H1 (cell line): ENCODE measurements around the gene NKAIN4. TPM values are rescaled to one million over a fixed set of nuclear protein-coding genes. Genes with fewer than 3 reads are reported as not detected.

Experiments
- CTCF ChIA-PET: fragments of 300-600 bp; sonication (Branson Sonifier 250); formaldehyde crosslinking; loops from one replicate; lab custom pipeline; 2021; ENCODE audit not compliant: partially characterized antibody; lab: Charles Lee
- POLR2A ChIA-PET: fragments of 300-600 bp; sonication (Branson Sonifier 250); formaldehyde crosslinking; loops from one replicate; lab custom pipeline; 2021; ENCODE audit warnings: inconsistent platforms; ENCODE audit not compliant: partially characterized antibody; lab: Charles Lee
- DNase-seq, 2 experiments: peaks; one replicate each; pipeline versions ENCODE4 v3.0.0 to v3.0.0-alpha.2; 2010 to 2022; ENCODE audit warnings: low spot score in 2 of 2, low read depth in 1 of 2, mixed read lengths in 1 of 2
- FAIRE-seq: peaks from 2 replicates; lab custom pipeline; 2011; peaks lifted over from hg19 to GRCh38; lab: Jason Lieb, UNC
- H2AFZ ChIP-seq: 2 replicates; pipeline ENCODE4 v1.8.1; 2012; ENCODE audit warnings: low read length, inconsistent platforms
- H2AK5ac ChIP-seq: 2 replicates; pipeline ENCODE4 v1.6.1; 2013; ENCODE audit warnings: low read depth, low read length
- H2BK120ac ChIP-seq: replicated peaks from 2 replicates; pipeline ENCODE3; 2013; ENCODE audit warnings: low read depth, low read length, inconsistent platforms
- H2BK12ac ChIP-seq: 2 replicates; pipeline ENCODE4 v1.6.1; 2013; ENCODE audit warnings: low read depth, low read length
- H2BK15ac ChIP-seq: 2 replicates; pipeline ENCODE4 v1.6.1; 2013; ENCODE audit warnings: low read length
- H2BK20ac ChIP-seq: 2 replicates; pipeline ENCODE4 v1.6.1; 2013; ENCODE audit warnings: low read length
- H2BK5ac ChIP-seq: 2 replicates; pipeline ENCODE4 v1.6.1; 2013; ENCODE audit warnings: low read depth, low read length
- H3K14ac ChIP-seq: 2 replicates; pipeline ENCODE4 v1.6.1; 2013; ENCODE audit warnings: inconsistent platforms; ENCODE audit not compliant: insufficient read length
- H3K18ac ChIP-seq: 2 replicates; pipeline ENCODE4 v1.6.1; 2013; ENCODE audit warnings: low read length; ENCODE audit errors: extremely low read depth
- H3K23ac ChIP-seq: 2 replicates; pipeline ENCODE4 v1.6.1; 2013; ENCODE audit warnings: inconsistent platforms; ENCODE audit not compliant: insufficient read length
- H3K23me2 ChIP-seq: 2 replicates; pipeline ENCODE4 v1.6.1; 2013; ENCODE audit warnings: low read depth, low read length
- H3K27ac ChIP-seq: 2 replicates; pipeline ENCODE4 v1.6.1; 2011; ENCODE audit warnings: low read depth, low read length, inconsistent platforms
- H3K27me3 ChIP-seq, 4 experiments: replicated peaks in 1 of 4; 1 replicate in 1 of 4; 2 replicates in 3 of 4; pipeline versions ENCODE4 v1.6.1 to v1.8.1; 2011 to 2013; ENCODE audit warnings: low read length in 3 of 4, mild to moderate bottlenecking in 3 of 4, inconsistent platforms in 2 of 4, mixed read lengths in 2 of 4, moderate library complexity in 1 of 4; ENCODE audit not compliant: control insufficient read depth in 3 of 4, insufficient read depth in 3 of 4; ENCODE audit errors: extremely low read depth in 1 of 4
- H3K36me3 ChIP-seq, 4 experiments: 2 replicates each; pipeline versions ENCODE4 v1.6.1 to v1.8.1; 2011 to 2013; ENCODE audit warnings: mild to moderate bottlenecking in 4 of 4, low read length in 3 of 4, moderate library complexity in 2 of 4, control low read depth in 1 of 4, inconsistent platforms in 1 of 4; ENCODE audit not compliant: insufficient read depth in 4 of 4, control insufficient read depth in 2 of 4
- H3K4ac ChIP-seq: replicated peaks from 2 replicates; pipeline ENCODE3; 2013; ENCODE audit warnings: low read length, low read depth, mixed read lengths, inconsistent platforms; ENCODE audit not compliant: insufficient read length
- H3K4me1 ChIP-seq, 4 experiments: replicated peaks in 1 of 4; 1 replicate in 1 of 4; 2 replicates in 3 of 4; pipeline versions ENCODE4 v1.6.1 to v1.8.1; 2011 to 2013; ENCODE audit warnings: low read length in 3 of 4, inconsistent platforms in 2 of 4, mixed read lengths in 1 of 4; ENCODE audit not compliant: insufficient read depth in 4 of 4, control insufficient read depth in 3 of 4
- H3K4me2 ChIP-seq, 2 experiments: 2 replicates each; pipeline versions ENCODE4 v1.6.1 to v1.8.1; 2011 to 2013; ENCODE audit warnings: low read depth in 2 of 2, low read length in 2 of 2, control low read depth in 1 of 2, inconsistent platforms in 1 of 2, mild to moderate bottlenecking in 1 of 2; ENCODE audit not compliant: insufficient read depth in 1 of 2
- H3K4me3 ChIP-seq, 4 experiments: fragments of 200-600, 300-600 bp in 1 of 4; sonication (generic), shearing (Covaris generic), sonication (Bioruptor Twin) in 1 of 4; 2 replicates each; pipeline versions ENCODE4 v1.5.1 to v1.8.1; 2011 to 2016; ENCODE audit warnings: low read length in 4 of 4, low read depth in 3 of 4, control low read depth in 2 of 4, inconsistent platforms in 2 of 4, mild to moderate bottlenecking in 2 of 4, mixed read lengths in 1 of 4, moderate library complexity in 1 of 4; ENCODE audit not compliant: insufficient read depth in 2 of 4; ENCODE audit errors: extremely low read depth in 1 of 4
- H3K56ac ChIP-seq: replicated peaks from 2 replicates; pipeline ENCODE3; 2013; ENCODE audit warnings: low read depth, mild to moderate bottlenecking, mixed read lengths, low read length, inconsistent platforms; ENCODE audit not compliant: insufficient read length
- H3K79me1 ChIP-seq: 2 replicates; pipeline ENCODE4 v1.6.1; 2013; ENCODE audit warnings: low read depth, low read length, control low read depth
- H3K79me2 ChIP-seq, 2 experiments: 2 replicates each; pipeline versions ENCODE4 v1.6.1 to v1.8.1; 2012 to 2013; ENCODE audit warnings: low read length in 2 of 2, mild to moderate bottlenecking in 2 of 2, inconsistent platforms in 1 of 2; ENCODE audit not compliant: insufficient read depth in 2 of 2, control insufficient read depth in 1 of 2
- H3K9ac ChIP-seq, 4 experiments: replicated peaks in 1 of 4; 1 replicate in 1 of 4; 2 replicates in 3 of 4; pipeline versions ENCODE4 v1.6.1 to v1.8.1; 2011 to 2013; ENCODE audit warnings: low read depth in 3 of 4, low read length in 3 of 4, control low read depth in 2 of 4, mild to moderate bottlenecking in 2 of 4, moderate library complexity in 2 of 4, inconsistent platforms in 1 of 4; ENCODE audit errors: extremely low read depth in 1 of 4
- H3K9me3 ChIP-seq, 2 experiments: 2 replicates each; pipeline versions ENCODE4 v1.6.1 to v1.8.1; 2012 to 2013; ENCODE audit warnings: mild to moderate bottlenecking in 2 of 2, moderate library complexity in 2 of 2, control low read depth in 1 of 2, inconsistent platforms in 1 of 2, low read depth in 1 of 2, low read length in 1 of 2, mixed read lengths in 1 of 2; ENCODE audit not compliant: insufficient read depth in 2 of 2
- H4K20me1 ChIP-seq, 2 experiments: replicated peaks in 1 of 2; 2 replicates each; pipeline versions ENCODE3 to v1.8.1; 2011 to 2013; ENCODE audit warnings: inconsistent platforms in 2 of 2, low read length in 2 of 2, mild to moderate bottlenecking in 1 of 2; ENCODE audit not compliant: insufficient read depth in 2 of 2, control insufficient read depth in 1 of 2
- H4K5ac ChIP-seq: 2 replicates; pipeline ENCODE4 v1.6.1; 2013; ENCODE audit warnings: low read length, low read depth, mixed read lengths, inconsistent platforms; ENCODE audit not compliant: insufficient read length
- H4K8ac ChIP-seq: 2 replicates; pipeline ENCODE4 v1.8.0; 2013; ENCODE audit warnings: mild to moderate bottlenecking, moderate library complexity, low read length, inconsistent platforms; ENCODE audit not compliant: insufficient read depth; ENCODE audit errors: extremely low read depth
- H4K91ac ChIP-seq: replicated peaks from 2 replicates; pipeline ENCODE3; 2013; ENCODE audit warnings: low read length, mixed read lengths, inconsistent platforms; ENCODE audit not compliant: insufficient read length
- BACH1 ChIP-seq: IDR thresholded peaks from 2 replicates; pipeline ENCODE4 v1.6.1; 2012; ENCODE audit warnings: low read length, improper control_type of control experiment
- BRCA1 ChIP-seq: IDR thresholded peaks from 2 replicates; pipeline ENCODE4 v1.6.1; 2012; ENCODE audit warnings: low read depth, low read length, improper control_type of control experiment
- EGR1 ChIP-seq: IDR thresholded peaks from 2 replicates; pipeline ENCODE4 v1.6.1; 2011; ENCODE audit warnings: low read depth, low read length, borderline replicate concordance
- JUND ChIP-seq: IDR thresholded peaks from 2 replicates; pipeline ENCODE4 v1.6.1; 2011; ENCODE audit warnings: mild to moderate bottlenecking, improper control_type of control experiment, low read length
- POLR2A ChIP-seq, 2 experiments: IDR thresholded peaks; 1 replicate in 1 of 2; 2 replicates in 1 of 2; pipeline ENCODE4 v1.6.1; 2011; ENCODE audit warnings: low read depth in 2 of 2, low read length in 2 of 2, mild to moderate bottlenecking in 2 of 2; ENCODE audit errors: control extremely low read depth in 1 of 2
- POLR2AphosphoS5 ChIP-seq: IDR thresholded peaks from 2 replicates; pipeline ENCODE4 v1.6.1; 2011; ENCODE audit warnings: low read depth, low read length
- SAP30 ChIP-seq: fragments of 300-600 bp; sonication (generic); IDR thresholded peaks from 2 replicates; pipeline ENCODE4 v1.7.1; 2012; ENCODE audit warnings: low read length, moderate library complexity, mild to moderate bottlenecking, inconsistent platforms; ENCODE audit not compliant: insufficient read depth, insufficient replicate concordance
- SP2 ChIP-seq: IDR thresholded peaks from 2 replicates; pipeline ENCODE4 v1.6.1; 2012; ENCODE audit warnings: mild to moderate bottlenecking, low read length, inconsistent platforms
- SRF ChIP-seq: IDR thresholded peaks from 2 replicates; pipeline ENCODE4 v1.6.1; 2011; ENCODE audit warnings: mild to moderate bottlenecking, low read depth, low read length, moderate library complexity
- TAF1 ChIP-seq: IDR thresholded peaks from 2 replicates; pipeline ENCODE4 v1.6.1; 2011; ENCODE audit warnings: mild to moderate bottlenecking, low read depth, low read length
- WGBS, 2 experiments: shearing (Covaris generic) in 1 of 2; methylation state at CpG; one replicate each; pipeline versions ENCODE4 v1.1.6 to v1.1.7; 2013 to 2015; ENCODE audit warnings: low lambda C conversion rate in 2 of 2, mixed read lengths in 2 of 2, inconsistent platforms in 1 of 2, low coverage in 1 of 2, missing lambda C conversion rate in 1 of 2; ENCODE audit not compliant: insufficient replicate concordance in 2 of 2, insufficient coverage in 1 of 2, insufficient read length in 1 of 2; ENCODE audit errors: extremely low coverage in 1 of 2, missing lambda C conversion rate in 1 of 2; 5-methylcytosine and 5-hydroxymethylcytosine counted together
- polyA plus RNA-seq, 7 experiments: library from polyadenylated mRNA; depleted of rRNA in 3 of 7; stranded (reverse) in 5 of 7; unstranded in 2 of 7; fragments of >200 nt in 5 of 7; fragments of 200-250 nt in 2 of 7; gene quantifications; 1 replicate in 5 of 7; 2 replicates in 1 of 7; 4 replicates in 1 of 7; pipeline versions ENCODE4 v1.2.1 to v1.2.3, GENCODE V29; 2011 to 2013; ENCODE audit warnings: missing spikeins in 2 of 7, mixed read lengths in 2 of 7
- total RNA-seq: library from RNA; stranded (reverse); fragmentation: NEBNext Ultra II Directional; extraction: Animal tissue kit (Norgen Biotek cat#: 25700); gene quantifications from 2 replicates; pipeline ENCODE4 v1.2.1, GENCODE V29; 2021
- TF ChIP-seq, protein P1 (sequence below): IDR thresholded peaks from 2 replicates; pipeline ENCODE4 v1.6.1; 2011; ENCODE audit warnings: low read length, improper control_type of control experiment

The NKAIN4 gene
- total and polyA plus RNA-seq, 2 of the 8 experiments (the other 6 are each of a cell fraction or from before 2014, with no cell fraction given): 6.9 to 17.0 TPM

DNA sequence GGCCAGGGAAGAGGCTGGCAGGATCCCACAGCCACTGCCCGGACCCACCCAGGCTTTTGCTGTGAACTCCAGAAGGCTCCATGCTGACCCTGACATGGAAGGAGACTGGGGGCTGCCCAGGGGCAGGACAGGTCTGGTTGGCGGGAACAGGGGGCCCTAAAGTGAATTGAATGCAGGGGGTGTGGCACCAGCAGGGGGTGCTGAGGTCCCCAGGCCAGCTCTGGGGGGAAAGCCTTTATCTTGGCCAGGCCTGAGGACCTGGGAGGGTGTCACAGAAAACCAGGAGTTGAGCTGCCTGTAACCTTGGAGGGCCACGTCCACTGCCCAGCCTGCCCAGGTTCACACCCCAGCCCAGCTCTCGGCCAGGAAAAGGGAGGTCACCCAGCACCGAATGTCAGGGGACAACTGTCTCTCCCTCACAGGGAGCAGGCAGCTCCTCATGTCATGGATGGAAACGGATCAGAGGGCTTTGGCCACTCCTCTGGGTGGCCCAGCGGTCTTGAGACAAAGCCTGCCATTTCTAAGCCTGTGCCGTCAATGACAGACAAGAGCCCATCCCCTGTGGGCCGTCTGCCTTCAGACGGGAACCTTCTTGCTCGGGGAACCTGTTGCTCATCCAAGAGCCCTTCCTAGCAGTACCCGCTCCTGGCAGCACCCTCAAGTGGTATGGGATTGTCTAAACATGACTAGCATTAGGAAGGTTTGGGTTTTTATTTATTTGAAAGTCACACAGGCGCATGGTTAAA, 35.4 kb downstream of the NKAIN4 start:
- H2BK120ac ChIP-seq: no peak overlapping the region
- no peak overlapping the region for H2BK5ac ChIP-seq
- DNase-seq: no peak
- H3K23ac ChIP-seq: no peak overlapping the region
- peaks cover 6 to 11% of the 10 kb centered on the region in 2 experiments for H4K20me1 ChIP-seq
- H3K79me2 ChIP-seq: peaks cover 5 to 16% of the 10 kb centered on the region in 2 experiments; a peak in 3 of 4 replicates
- no peak overlapping the region; the same call in 1 of the 2 replicates for H4K8ac ChIP-seq
- H3K18ac ChIP-seq: no peak overlapping the region
- H4K91ac ChIP-seq: no peak overlapping the region
- H2BK15ac ChIP-seq: no peak overlapping the region
- no peak overlapping the region for H2BK20ac ChIP-seq
- no peak overlapping the region for H2BK12ac ChIP-seq
- WGBS, 2 experiments: 78% methylated on average over 13 of the region's 13 CpGs; no CpG with 5 or more reads in 1 of the 2 experiments
- H3K4me3 ChIP-seq: no peak overlapping the region
- no peak overlapping the region for H3K4me2 ChIP-seq
- H3K14ac ChIP-seq: no peak overlapping the region
- peaks cover 7% of the 10 kb centered on the region; the same call in 1 of the 2 replicates for H3K23me2 ChIP-seq
- no peak for FAIRE-seq
- no peak overlapping the region for H4K5ac ChIP-seq
- peaks cover 0 to 3% (median 2%) of the 10 kb centered on the region in 4 experiments; a peak in 4 of 8 replicates for H3K36me3 ChIP-seq
- peaks cover 0 to 3% (median 0%) of the 10 kb centered on the region in 4 experiments; a peak in 2 of 7 replicates for H3K27me3 ChIP-seq
- H3K56ac ChIP-seq: no peak overlapping the region
- H3K27ac ChIP-seq: no peak overlapping the region
- peaks cover 0 to 11% (median 2%) of the 10 kb centered on the region in 4 experiments; a peak in 4 of 7 replicates for H3K4me1 ChIP-seq
- H2AFZ ChIP-seq: no peak overlapping the region
- no peak overlapping the region for H3K9ac ChIP-seq
- no peaks in the 10 kb centered on the region for H3K9me3 ChIP-seq
- no peak overlapping the region for H2AK5ac ChIP-seq
- no peaks in the 10 kb centered on the region; the same call in 1 of the 2 replicates for H3K79me1 ChIP-seq
- H3K4ac ChIP-seq: no peak overlapping the region
- CTCF ChIA-PET: interaction anchor here (0.5 to 3.6 kb wide), 7 partner anchors 10 to 704 kb away, joined by 3 to 18 read pairs (median 4); no protein-coding TSS in a partner anchor
- POLR2A ChIA-PET: interaction anchor here (0.9 to 3.6 kb wide), 4 partner anchors 28 to 811 kb away, joined by 3 to 12 read pairs (median 4); partner anchors contain the start of gene NKAIN4
- TF ChIP-seq POLR2A (IDR thresholded peaks at IDR 0.05; ENCODE audit: control extremely low read depth in 1 of 2, low read depth in 2 of 2, low read length in 2 of 2): no peak
- TF ChIP-seq, protein P1, sequence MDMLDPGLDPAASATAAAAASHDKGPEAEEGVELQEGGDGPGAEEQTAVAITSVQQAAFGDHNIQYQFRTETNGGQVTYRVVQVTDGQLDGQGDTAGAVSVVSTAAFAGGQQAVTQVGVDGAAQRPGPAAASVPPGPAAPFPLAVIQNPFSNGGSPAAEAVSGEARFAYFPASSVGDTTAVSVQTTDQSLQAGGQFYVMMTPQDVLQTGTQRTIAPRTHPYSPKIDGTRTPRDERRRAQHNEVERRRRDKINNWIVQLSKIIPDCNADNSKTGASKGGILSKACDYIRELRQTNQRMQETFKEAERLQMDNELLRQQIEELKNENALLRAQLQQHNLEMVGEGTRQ: no peak
- no peak for TF ChIP-seq SRF
- TF ChIP-seq BRCA1: no peak
- TF ChIP-seq POLR2AphosphoS5: no peak
- no peak for TF ChIP-seq JUND
- TF ChIP-seq SAP30: no peak
- no peak for TF ChIP-seq BACH1
- TF ChIP-seq SP2: no peak
- TF ChIP-seq TAF1: no peak
- TF ChIP-seq EGR1: no peak
